ENCODE measurements around the gene MYDGF.
A peak's percentile ranks its signal among the peaks of the same experiment; 100 is the strongest.

Gene MYDGF

DNA sequence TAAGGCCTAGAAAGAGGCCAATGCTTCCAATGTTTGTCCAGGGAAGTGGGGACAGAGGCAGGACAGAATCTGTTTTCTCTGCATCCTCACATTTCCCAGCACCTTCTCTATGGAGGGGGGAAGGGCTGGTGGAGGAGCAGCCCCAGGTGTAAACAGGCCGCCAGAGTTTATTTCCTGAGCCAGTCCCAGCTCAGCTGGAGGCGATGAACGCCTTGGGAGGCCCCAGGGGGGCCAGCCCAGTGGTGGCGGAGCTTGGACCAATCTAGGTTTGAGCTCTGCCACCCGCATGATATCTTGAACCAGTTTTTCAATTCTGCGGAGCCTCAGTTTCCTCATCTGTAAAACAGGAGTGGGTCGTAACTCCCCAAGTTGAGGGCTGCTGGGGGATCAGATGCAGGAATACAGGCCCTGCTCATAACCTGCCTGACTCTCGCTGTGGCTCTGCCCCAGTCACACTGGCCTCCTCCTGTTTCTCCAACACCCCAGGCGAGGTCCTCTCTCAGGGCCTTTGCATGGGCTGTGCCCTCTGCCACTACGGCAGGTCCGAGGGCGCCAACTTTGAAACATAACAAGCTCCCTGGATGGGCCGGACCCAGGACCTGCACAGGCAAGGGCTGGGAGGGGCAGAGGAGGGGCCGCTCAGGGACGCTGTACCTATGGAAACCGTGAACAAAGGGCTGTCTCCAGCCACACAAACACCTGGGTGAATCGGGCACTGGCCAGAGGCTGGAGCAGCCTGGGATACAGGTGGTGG, 29.7 kb downstream of the MYDGF start:
- H3K4me3 ChIP-seq (ENCODE audit: extremely low read depth, insufficient read depth, low read length, poor library complexity, severe bottlenecking): peak overlapping the region; percentile 76
- H3K27ac ChIP-seq (ENCODE audit: low read depth, low read length, severe bottlenecking): no peak overlapping the region
- no peaks in the 10 kb centered on the region for H3K9me3 ChIP-seq (ENCODE audit: control insufficient read depth, low read length)
- H3K4me1 ChIP-seq (ENCODE audit: control insufficient read depth, insufficient read depth, low read length, poor library complexity, severe bottlenecking): peaks cover 14% of the 10 kb centered on the region
- 85 to 87% methylated on average over 13 to 17 of the region's 17 CpGs for WGBS, 2 experiments (ENCODE audit: insufficient coverage in 2 of 2)
- H3K36me3 ChIP-seq (ENCODE audit: control insufficient read depth, insufficient read depth, low read length): no peaks in the 10 kb centered on the region

- Histone ChIP-seq H3K27ac (ENCODE audit: low read depth, low read length, severe bottlenecking) (no peak overlapping the region), H3K36me3 (ENCODE audit: control insufficient read depth, insufficient read depth, low read length) (no peaks in the 10 kb centered on the region), H3K4me1 (ENCODE audit: control insufficient read depth, insufficient read depth, low read length, poor library complexity, severe bottlenecking) (peaks cover 17% of the 10 kb centered on the region), H3K9me3 (ENCODE audit: control insufficient read depth, low read length) (no peaks in the 10 kb centered on the region), H3K4me3 (ENCODE audit: extremely low read depth, insufficient read depth, low read length, poor library complexity, severe bottlenecking) (peak overlapping the region; percentile 76)
- WGBS, 2 experiments (ENCODE audit: insufficient coverage in 2 of 2): 34% methylated on average over 28 to 34 of the region's 39 CpGs
Observed at GRCh38 chr19:4639531-4640246, 30.5 kb downstream of the MYDGF start.

- Histone ChIP-seq H3K27ac (ENCODE audit: low read depth, low read length, severe bottlenecking) (peak within 1 kb of the TSS; percentile 63), H3K36me3 (ENCODE audit: control insufficient read depth, insufficient read depth, low read length) (no peaks in the 10 kb centered on the region)
Observed at GRCh38 chr19:4638828-4639530, 31.2 kb downstream of the MYDGF start, which contains the start of gene TNFAIP8L1. Gene TNFAIP8L1, plus strand, starts transcription at chr19:4639516. Its CDS starts 12,354 bp downstream, at chr19:4651870.

DNA sequence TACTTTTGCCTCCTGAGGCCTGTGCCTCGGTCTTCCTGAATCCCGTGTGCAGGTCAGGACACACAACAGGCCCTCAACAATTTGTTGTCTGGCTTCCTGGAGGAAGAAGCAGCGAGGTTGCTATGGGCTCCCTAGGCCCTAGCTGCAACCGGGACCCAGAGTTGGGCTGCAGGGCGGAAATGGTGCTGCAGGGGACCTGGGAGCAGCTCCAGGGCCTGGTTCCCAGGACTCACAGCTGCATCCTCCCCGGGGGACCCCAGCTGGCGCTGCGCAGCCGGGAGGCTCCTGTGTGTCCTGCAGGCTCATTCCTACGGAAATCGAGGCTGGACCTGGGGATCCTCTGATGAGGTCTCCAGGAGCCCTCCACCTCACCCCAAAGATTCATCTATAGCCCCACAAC, 31.8 kb downstream of the MYDGF start:
- 94 to 95% methylated on average over 11 of the region's 11 CpGs for WGBS, 2 experiments (ENCODE audit: insufficient coverage in 2 of 2)
- H3K27ac ChIP-seq (ENCODE audit: low read depth, low read length, severe bottlenecking): no peak overlapping the region
- H3K4me3 ChIP-seq (ENCODE audit: extremely low read depth, insufficient read depth, low read length, poor library complexity, severe bottlenecking): no peak overlapping the region

More at GRCh38 chr19:4638828-4639530, 31.2 kb downstream of the MYDGF start, which contains the start of gene TNFAIP8L1:
- Histone ChIP-seq H3K4me1 (ENCODE audit: control insufficient read depth, insufficient read depth, low read length, poor library complexity, severe bottlenecking) (peaks cover 24% of the 10 kb centered on the region), H3K4me3 (ENCODE audit: extremely low read depth, insufficient read depth, low read length, poor library complexity, severe bottlenecking) (peak within 1 kb of the TSS; percentile 76), H3K9me3 (ENCODE audit: control insufficient read depth, low read length) (no peaks in the 10 kb centered on the region)
- WGBS, 2 experiments (ENCODE audit: insufficient coverage in 2 of 2): 6 to 9% methylated on average over 29 to 42 of the region's 49 CpGs

GRCh38 chr19:4636761-4637160, 33.4 kb downstream of the MYDGF start:
- WGBS, 2 experiments (ENCODE audit: insufficient coverage in 2 of 2): 65 to 74% methylated on average over 4 to 8 of the region's 8 CpGs
- Histone ChIP-seq H3K36me3 (ENCODE audit: control insufficient read depth, insufficient read depth, low read length) (no peaks in the 10 kb centered on the region), H3K27ac (ENCODE audit: low read depth, low read length, severe bottlenecking) (no peak overlapping the region), H3K4me3 (ENCODE audit: extremely low read depth, insufficient read depth, low read length, poor library complexity, severe bottlenecking) (no peak overlapping the region), H3K9me3 (ENCODE audit: control insufficient read depth, low read length) (no peaks in the 10 kb centered on the region), H3K4me1 (ENCODE audit: control insufficient read depth, insufficient read depth, low read length, poor library complexity, severe bottlenecking) (peaks cover 31% of the 10 kb centered on the region)

More for the DNA sequence above, 31.8 kb downstream of the MYDGF start:
- Histone ChIP-seq H3K36me3 (ENCODE audit: control insufficient read depth, insufficient read depth, low read length) (no peaks in the 10 kb centered on the region), H3K9me3 (ENCODE audit: control insufficient read depth, low read length) (no peaks in the 10 kb centered on the region), H3K4me1 (ENCODE audit: control insufficient read depth, insufficient read depth, low read length, poor library complexity, severe bottlenecking) (peaks cover 30% of the 10 kb centered on the region)

GRCh38 chr19:4636151-4636717, 33.9 kb downstream of the MYDGF start:
- Histone ChIP-seq H3K4me1 (ENCODE audit: control insufficient read depth, insufficient read depth, low read length, poor library complexity, severe bottlenecking) (peaks cover 31% of the 10 kb centered on the region), H3K36me3 (ENCODE audit: control insufficient read depth, insufficient read depth, low read length) (no peaks in the 10 kb centered on the region), H3K4me3 (ENCODE audit: extremely low read depth, insufficient read depth, low read length, poor library complexity, severe bottlenecking) (peak overlapping the region; percentile 21), H3K9me3 (ENCODE audit: control insufficient read depth, low read length) (no peaks in the 10 kb centered on the region), H3K27ac (ENCODE audit: low read depth, low read length, severe bottlenecking) (no peak overlapping the region)
- WGBS, 2 experiments (ENCODE audit: insufficient coverage in 2 of 2): 0 to 1% methylated on average over 36 to 43 of the region's 43 CpGs

DNA sequence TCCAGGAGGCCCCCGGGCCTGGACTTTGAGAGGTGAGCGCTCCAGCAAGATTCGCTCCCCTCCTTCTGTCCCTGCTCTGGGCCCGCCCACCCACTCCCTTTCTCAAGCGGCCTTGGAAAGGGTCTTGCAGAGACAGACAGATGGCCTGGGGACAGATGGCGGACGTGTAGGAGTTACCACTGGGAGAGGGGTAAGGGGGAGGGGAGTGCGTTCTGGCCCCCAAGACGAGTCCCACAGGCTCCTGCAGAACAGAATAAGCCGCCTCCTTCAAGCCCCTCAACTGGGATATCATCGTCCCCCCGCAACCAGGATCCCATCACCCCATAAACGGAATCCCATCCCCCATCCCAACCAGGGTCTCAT, 34.4 kb downstream of the MYDGF start:
- WGBS, 2 experiments (ENCODE audit: insufficient coverage in 2 of 2): 34 to 61% methylated on average over 5 to 7 of the region's 13 CpGs
- Histone ChIP-seq H3K4me3 (ENCODE audit: extremely low read depth, insufficient read depth, low read length, poor library complexity, severe bottlenecking) (peak overlapping the region; percentile 21), H3K27ac (ENCODE audit: low read depth, low read length, severe bottlenecking) (no peak overlapping the region)

GRCh38 chr19:4633140-4633967, 36.8 kb downstream of the MYDGF start:
- WGBS, 2 experiments (ENCODE audit: insufficient coverage in 2 of 2): 35 to 39% methylated on average over 10 to 12 of the region's 14 CpGs
- no peaks in the 10 kb centered on the region for H3K9me3 ChIP-seq (ENCODE audit: control insufficient read depth, low read length)
- H3K36me3 ChIP-seq (ENCODE audit: control insufficient read depth, insufficient read depth, low read length): no peaks in the 10 kb centered on the region
- H3K4me1 ChIP-seq (ENCODE audit: control insufficient read depth, insufficient read depth, low read length, poor library complexity, severe bottlenecking): peaks cover 24% of the 10 kb centered on the region
- H3K4me3 ChIP-seq (ENCODE audit: extremely low read depth, insufficient read depth, low read length, poor library complexity, severe bottlenecking): no peak overlapping the region
- H3K27ac ChIP-seq (ENCODE audit: low read depth, low read length, severe bottlenecking): peak overlapping the region; percentile 68

More for the DNA sequence above, 34.4 kb downstream of the MYDGF start:
- Histone ChIP-seq H3K36me3 (ENCODE audit: control insufficient read depth, insufficient read depth, low read length) (no peaks in the 10 kb centered on the region), H3K4me1 (ENCODE audit: control insufficient read depth, insufficient read depth, low read length, poor library complexity, severe bottlenecking) (peaks cover 31% of the 10 kb centered on the region), H3K9me3 (ENCODE audit: control insufficient read depth, low read length) (no peaks in the 10 kb centered on the region)

DNA sequence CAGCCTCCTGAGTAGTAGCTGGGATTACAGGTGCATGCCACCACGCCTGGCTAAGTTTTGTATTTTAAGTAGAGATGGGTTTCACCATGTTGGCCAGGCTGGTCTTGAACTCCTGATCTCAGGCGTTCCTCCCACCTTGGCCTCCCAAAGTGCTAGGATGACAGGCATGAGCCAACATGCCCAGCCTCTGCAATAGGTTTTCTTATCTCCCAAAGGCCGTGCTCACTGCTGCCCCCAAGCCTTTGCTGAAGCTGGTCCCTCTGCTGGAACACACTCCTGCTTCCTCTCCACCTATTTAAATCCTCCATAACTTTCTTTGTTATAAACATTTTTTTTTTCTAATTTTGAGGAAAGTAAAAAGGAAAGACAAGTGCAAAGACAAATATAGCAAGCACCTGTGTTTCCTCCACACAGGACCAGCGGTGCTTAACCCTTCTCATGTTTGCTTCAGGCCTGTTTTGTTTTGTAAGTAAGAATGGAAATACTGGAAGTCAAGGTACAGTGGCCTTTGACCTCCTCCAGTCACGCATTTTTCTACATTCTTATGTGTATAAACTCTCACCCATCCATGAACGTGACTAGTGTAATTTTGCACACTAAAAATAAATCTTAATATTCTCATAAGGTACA, 45.3 kb downstream of the MYDGF start:
- Histone ChIP-seq H3K27ac (ENCODE audit: low read depth, low read length, severe bottlenecking) (no peak overlapping the region), H3K36me3 (ENCODE audit: control insufficient read depth, insufficient read depth, low read length) (no peaks in the 10 kb centered on the region)
- WGBS, 2 experiments (ENCODE audit: insufficient coverage in 2 of 2): 38 to 72% methylated on average over 2 to 3 of the region's 6 CpGs

More for the DNA sequence above, 45.3 kb downstream of the MYDGF start:
- H3K4me3 ChIP-seq (ENCODE audit: extremely low read depth, insufficient read depth, low read length, poor library complexity, severe bottlenecking): no peak overlapping the region
- H3K4me1 ChIP-seq (ENCODE audit: control insufficient read depth, insufficient read depth, low read length, poor library complexity, severe bottlenecking): peaks cover 3% of the 10 kb centered on the region
- no peaks in the 10 kb centered on the region for H3K9me3 ChIP-seq (ENCODE audit: control insufficient read depth, low read length)

Data from mesodermal cell (in vitro differentiated cells).